Neural cell (in vitro differentiated cells): ENCODE measurements around the gene PNPLA3. TPM values are rescaled to one million over a fixed set of nuclear protein-coding genes. Genes with fewer than 3 reads are reported as not detected.

Experiments
- H2AFZ ChIP-seq: fragments of 200-600, 300-800 bp; sonication (generic), shearing (Covaris generic); 2 replicates; pipeline ENCODE4 v1.6.0; 2014; ENCODE audit warnings: low read depth, mild to moderate bottlenecking, antibody characterized with exemption, low read length, moderate library complexity
- H3F3A ChIP-seq: fragments of 200-600 bp; shearing (Covaris generic); 2 replicates; pipeline ENCODE4 v1.6.1; 2016; ENCODE audit warnings: mild to moderate bottlenecking, moderate library complexity, mixed read lengths, antibody characterized with exemption, low read length; ENCODE audit not compliant: insufficient read depth, poor library complexity, severe bottlenecking
- H3K27ac ChIP-seq: fragments of 200-600, 300-800 bp; sonication (generic), shearing (Covaris generic); 2 replicates; pipeline ENCODE4 v1.5.1; 2014; ENCODE audit warnings: mild to moderate bottlenecking, low read length, moderate library complexity
- H3K27me3 ChIP-seq: fragments of 300-800, 200-600 bp; sonication (generic), shearing (Covaris generic); 2 replicates; pipeline ENCODE4 v1.6.0; 2014; ENCODE audit warnings: mild to moderate bottlenecking, low read depth, low read length, moderate library complexity; ENCODE audit not compliant: insufficient read depth
- H3K36me3 ChIP-seq: fragments of 300-800, 200-600 bp; sonication (generic), shearing (Covaris generic); 2 replicates; pipeline ENCODE4 v1.5.1; 2014; ENCODE audit warnings: mild to moderate bottlenecking, antibody characterized with exemption, low read length, moderate library complexity; ENCODE audit not compliant: insufficient read depth
- H3K4me2 ChIP-seq: fragments of 300-800, 200-600 bp; sonication (generic), shearing (Covaris generic); 2 replicates; pipeline ENCODE4 v1.6.0; 2014; ENCODE audit warnings: mild to moderate bottlenecking, low read length
- H3K4me3 ChIP-seq: fragments of 300-800, 200-600 bp; sonication (generic), shearing (Covaris generic); 2 replicates; pipeline ENCODE4 v1.5.1; 2014; ENCODE audit warnings: mild to moderate bottlenecking, low read length, moderate library complexity
- H3K79me2 ChIP-seq: fragments of 200-600 bp; shearing (Covaris generic); replicated peaks from 2 replicates; pipeline ENCODE4 v1.6.0; 2014; ENCODE audit warnings: mild to moderate bottlenecking, low read length, moderate library complexity; ENCODE audit not compliant: insufficient read depth
- H3K9ac ChIP-seq: fragments of 300-800, 200-600 bp; sonication (generic), shearing (Covaris generic); 2 replicates; pipeline ENCODE4 v1.6.1; 2016; ENCODE audit warnings: mild to moderate bottlenecking, low read length, mixed read lengths
- H3K9me2 ChIP-seq: fragments of 200-600 bp; shearing (Covaris generic); 2 replicates; pipeline ENCODE4 v1.6.1; 2016; ENCODE audit warnings: mild to moderate bottlenecking, low read length, mixed read lengths; ENCODE audit not compliant: insufficient read depth
- H3K9me3 ChIP-seq: fragments of 200-600, 300-800 bp; sonication (generic), shearing (Covaris generic); 2 replicates; pipeline ENCODE4 v1.6.1; 2016; ENCODE audit warnings: mild to moderate bottlenecking, mixed run types, low read length, moderate library complexity, mixed read lengths
- H4K20me1 ChIP-seq: fragments of 200-600 bp; shearing (Covaris generic); 2 replicates; pipeline ENCODE4 v1.6.1; 2016; ENCODE audit warnings: mild to moderate bottlenecking, mixed run types; ENCODE audit not compliant: insufficient read depth
- CTCF ChIP-seq: fragments of 450-650 bp; IDR thresholded peaks from 2 replicates; pipeline ENCODE4 v1.5.1; 2014; ENCODE audit warnings: antibody characterized with exemption, mild to moderate bottlenecking, moderate library complexity; ENCODE audit not compliant: poor library complexity, severe bottlenecking
- EP300 ChIP-seq: fragments of 450-650 bp; conservative IDR thresholded peaks from 2 replicates; pipeline ENCODE4 v1.6.1; 2014; ENCODE audit warnings: antibody characterized with exemption, mild to moderate bottlenecking, moderate library complexity; ENCODE audit not compliant: poor library complexity, severe bottlenecking
- EZH2 ChIP-seq: fragments of 200-600, 300-800 bp; shearing (Covaris generic), sonication (generic); IDR thresholded peaks from 2 replicates; pipeline ENCODE4 v1.6.1; 2014; ENCODE audit warnings: antibody characterized with exemption, low read length, borderline replicate concordance, mild to moderate bottlenecking; ENCODE audit not compliant: insufficient read depth, poor library complexity, severe bottlenecking
- MXI1 ChIP-seq: fragments of 450-650 bp; conservative IDR thresholded peaks from 2 replicates; pipeline ENCODE4 v1.6.1; 2014; ENCODE audit warnings: antibody characterized with exemption, mild to moderate bottlenecking; ENCODE audit not compliant: poor library complexity, severe bottlenecking
- POLR2AphosphoS5 ChIP-seq: IDR thresholded peaks from 2 replicates; pipeline ENCODE4 v1.6.1; 2012
- RAD21 ChIP-seq: fragments of 450-650 bp; conservative IDR thresholded peaks from 2 replicates; pipeline ENCODE4 v1.6.1; 2014; ENCODE audit warnings: antibody characterized with exemption, mild to moderate bottlenecking, moderate library complexity
- REST ChIP-seq: IDR thresholded peaks from 2 replicates; pipeline ENCODE4 v1.6.1; 2012; ENCODE audit warnings: borderline replicate concordance
- SMC3 ChIP-seq: fragments of 450-650 bp; conservative IDR thresholded peaks from 2 replicates; pipeline ENCODE4 v1.6.1; 2014; ENCODE audit warnings: antibody characterized with exemption, mild to moderate bottlenecking, moderate library complexity; ENCODE audit not compliant: poor library complexity
- TAF1 ChIP-seq: IDR thresholded peaks from 2 replicates; pipeline ENCODE4 v1.6.1; 2012; ENCODE audit warnings: low read depth
- polyA plus RNA-seq: library from polyadenylated mRNA; depleted of rRNA; stranded (reverse); fragments of >200 nt; gene quantifications from 2 replicates; pipeline ENCODE4 v1.2.3, GENCODE V29; 2014

Gene PNPLA3
- polyA plus RNA-seq, 1 donor from 2014 or later = 6.5 TPM

GRCh38 chr22:43926349-43926710, 2.7 kb downstream of the PNPLA3 start:
- H3K79me2 ChIP-seq = no peaks in the 10 kb centered on the region
- H3K9ac ChIP-seq = no peak overlapping the region
- H3K9me2 ChIP-seq = no peaks in the 10 kb centered on the region
- TF ChIP-seq EP300 = no peak
- H2AFZ ChIP-seq = no peak overlapping the region
- no peaks in the 10 kb centered on the region for H3K27me3 ChIP-seq
- no peak overlapping the region for H3K4me3 ChIP-seq
- no peaks in the 10 kb centered on the region for H4K20me1 ChIP-seq
- no peaks in the 10 kb centered on the region for H3K9me3 ChIP-seq
- H3K27ac ChIP-seq = no peak overlapping the region
- H3K36me3 ChIP-seq = no peaks in the 10 kb centered on the region
- no peak overlapping the region for H3K4me2 ChIP-seq
- no peaks in the 10 kb centered on the region for H3F3A ChIP-seq

GRCh38 chr22:43928468-43928867, 4.9 kb downstream of the PNPLA3 start:
- Histone ChIP-seq H3K79me2 (no peaks in the 10 kb centered on the region), H4K20me1 (no peaks in the 10 kb centered on the region), H3K27ac (no peak overlapping the region), H3K27me3 (no peaks in the 10 kb centered on the region), H3K9me2 (no peaks in the 10 kb centered on the region), H3K4me3 (no peak overlapping the region), H2AFZ (no peak overlapping the region), H3F3A (no peaks in the 10 kb centered on the region), H3K4me2 (no peak overlapping the region), H3K36me3 (no peaks in the 10 kb centered on the region), H3K9me3 (no peaks in the 10 kb centered on the region), H3K9ac (no peak overlapping the region)
- no peak for TF ChIP-seq SMC3
- no peak for TF ChIP-seq TAF1
- no peak for TF ChIP-seq MXI1
- TF ChIP-seq EZH2 = no peak

GRCh38 chr22:43928908-43929307, 5.3 kb downstream of the PNPLA3 start:
- no peaks in the 10 kb centered on the region for H3F3A ChIP-seq
- H3K79me2 ChIP-seq = no peaks in the 10 kb centered on the region
- H3K4me2 ChIP-seq = no peak overlapping the region
- no peak overlapping the region for H2AFZ ChIP-seq
- no peaks in the 10 kb centered on the region for H3K27me3 ChIP-seq
- no peaks in the 10 kb centered on the region for H4K20me1 ChIP-seq
- H3K9me2 ChIP-seq = no peaks in the 10 kb centered on the region
- TF ChIP-seq TAF1 (no peak), SMC3 (no peak), POLR2AphosphoS5 (no peak), MXI1 (no peak), RAD21 (no peak), EP300 (no peak), CTCF (no peak), REST (no peak), EZH2 (no peak)
- H3K27ac ChIP-seq = no peak overlapping the region
- no peaks in the 10 kb centered on the region for H3K9me3 ChIP-seq
- no peaks in the 10 kb centered on the region for H3K36me3 ChIP-seq
- H3K9ac ChIP-seq = no peak overlapping the region
- H3K4me3 ChIP-seq = no peak overlapping the region
